Activated naive CD8-positive, alpha-beta T cell treated with anti-CD3 and anti-CD28 coated beads, Interleukin-2, amount 10 ng/mL, durations not matched to agents 7 days and 5 days (primary cell): Measurements from ENCODE around the gene ITIH4. TPM values are rescaled to one million over a fixed set of nuclear protein-coding genes. Genes with fewer than 3 reads are reported as not detected.

Source experiments
- ATAC-seq: fragments of 150-1000 bp; cut with Tn5 transposase; one replicate; pipeline ENCODE4 v1.10.0; 2021; ENCODE audit warnings: low read depth, moderate library complexity
- POLR2A ChIA-PET: fragments of 350-600 bp; sonication (Branson Sonifier 250); formaldehyde crosslinking; loops from one replicate; lab custom pipeline; 2021; ENCODE audit warnings: antibody characterized with exemption; lab: Charles Lee
- DNase-seq: peaks from one replicate; pipeline ENCODE4 v3.0.0; 2021
- H3K27ac Mint-ChIP-seq: one replicate; pipeline ENCODE4 v1.8.0; 2022; ENCODE audit warnings: mild to moderate bottlenecking, mixed read lengths
- H3K27me3 Mint-ChIP-seq: one replicate; pipeline ENCODE4 v1.8.0; 2022; ENCODE audit warnings: mild to moderate bottlenecking, moderate library complexity, mixed read lengths
- H3K36me3 Mint-ChIP-seq: one replicate; pipeline ENCODE4 v1.8.0; 2021; ENCODE audit warnings: mild to moderate bottlenecking, mixed read lengths
- H3K4me1 Mint-ChIP-seq: one replicate; pipeline ENCODE4 v1.8.0; 2021; ENCODE audit warnings: mixed read lengths
- H3K4me3 Mint-ChIP-seq: one replicate; pipeline ENCODE4 v1.8.0; 2022; ENCODE audit warnings: mild to moderate bottlenecking, moderate library complexity, mixed read lengths
- H3K9me3 Mint-ChIP-seq: one replicate; pipeline ENCODE4 v1.8.0; 2021; ENCODE audit warnings: mixed read lengths
- total RNA-seq, 2 experiments: library from RNA; stranded (reverse); gene quantifications; one replicate each; pipeline ENCODE4 v1.2.3, GENCODE V29; 2021

ITIH4 gene
- total RNA-seq, 2 experiments from 2014 or later, result 29.2 to 30.7 TPM

DNA sequence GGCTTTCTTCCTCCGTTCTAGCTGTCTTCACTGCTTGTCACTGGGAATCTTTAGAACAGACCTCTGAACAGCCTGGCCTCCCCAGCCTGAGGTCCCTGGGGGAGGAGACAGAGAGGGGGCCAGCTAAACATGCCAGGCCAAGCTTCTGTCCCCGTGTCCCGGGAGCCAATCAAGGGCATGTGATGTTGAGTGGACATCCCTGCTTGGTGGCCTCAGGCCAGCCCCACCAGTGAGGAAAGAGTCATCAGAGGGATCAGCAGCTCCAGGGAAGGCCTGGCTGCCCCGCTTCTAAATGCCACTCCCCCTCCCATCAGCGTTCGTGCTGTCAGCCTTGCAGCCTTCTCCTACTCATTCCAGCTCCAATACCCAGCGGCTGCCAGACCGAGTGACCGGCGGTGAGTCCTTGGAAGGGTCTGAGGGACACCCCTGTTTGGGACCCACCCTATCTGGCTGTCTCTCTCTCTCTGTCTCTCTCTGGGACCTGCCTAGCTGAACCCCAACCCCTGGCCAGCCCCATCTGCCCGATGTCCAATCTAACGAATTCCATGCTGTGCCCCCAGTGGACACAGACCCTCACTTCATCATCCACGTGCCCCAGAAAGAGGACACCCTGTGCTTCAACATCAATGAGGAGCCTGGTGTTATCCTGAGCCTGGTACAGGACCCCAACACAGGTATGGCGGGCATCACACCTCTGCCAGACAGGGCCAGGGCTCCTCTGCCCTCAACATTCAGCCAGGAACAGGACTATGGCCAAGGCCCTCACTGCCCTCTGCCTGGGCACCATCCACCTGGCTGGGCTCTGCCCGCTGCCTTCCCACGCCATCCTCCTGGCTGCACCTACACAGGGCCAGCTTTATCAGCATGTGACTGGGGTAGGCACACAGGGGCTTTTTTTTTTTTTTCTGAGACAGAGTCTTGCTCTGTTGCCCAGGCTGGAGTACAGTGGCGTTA, 42.5 kb downstream of the ITIH4 start:
- Mint-ChIP-seq H3K9me3 (no peaks in the 10 kb centered on the region), H3K4me3 (no peak overlapping the region), H3K4me1 (no peaks in the 10 kb centered on the region), H3K27ac (peak overlapping the region; percentile 38), H3K27me3 (peaks cover 2% of the 10 kb centered on the region), H3K36me3 (no peaks in the 10 kb centered on the region)
- no peak for DNase-seq
- no peak for ATAC-seq
- POLR2A ChIA-PET, result no interaction called here

DNA sequence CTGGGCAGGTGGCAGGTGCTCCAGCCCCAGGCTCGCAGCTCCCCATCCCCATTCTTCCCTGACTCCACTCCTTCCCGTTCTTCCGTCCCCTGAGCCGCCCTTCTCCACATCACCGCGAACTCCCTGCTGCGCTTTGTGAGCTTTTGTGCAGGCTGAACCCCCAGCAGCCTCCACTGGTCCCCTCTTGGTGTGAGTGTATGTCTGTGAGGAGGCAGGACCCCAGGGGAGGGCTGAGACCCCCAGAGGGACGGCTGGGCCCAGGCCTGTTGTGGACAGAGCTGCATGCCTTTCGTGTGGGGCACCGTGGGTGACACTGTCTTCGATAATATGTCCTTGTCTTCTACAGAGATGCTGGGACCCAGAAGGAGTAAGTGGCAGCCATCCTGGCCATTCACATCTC, 43.2 kb downstream of the ITIH4 start:
- no peak overlapping the region for H3K27ac Mint-ChIP-seq
- H3K36me3 Mint-ChIP-seq, result no peaks in the 10 kb centered on the region
- ATAC-seq (no peak), DNase-seq (no peak)
- H3K27me3 Mint-ChIP-seq, result peaks cover 2% of the 10 kb centered on the region
- POLR2A ChIA-PET, result no interaction called here
- no peak overlapping the region for H3K4me3 Mint-ChIP-seq
- H3K9me3 Mint-ChIP-seq, result no peaks in the 10 kb centered on the region
- no peaks in the 10 kb centered on the region for H3K4me1 Mint-ChIP-seq

DNA sequence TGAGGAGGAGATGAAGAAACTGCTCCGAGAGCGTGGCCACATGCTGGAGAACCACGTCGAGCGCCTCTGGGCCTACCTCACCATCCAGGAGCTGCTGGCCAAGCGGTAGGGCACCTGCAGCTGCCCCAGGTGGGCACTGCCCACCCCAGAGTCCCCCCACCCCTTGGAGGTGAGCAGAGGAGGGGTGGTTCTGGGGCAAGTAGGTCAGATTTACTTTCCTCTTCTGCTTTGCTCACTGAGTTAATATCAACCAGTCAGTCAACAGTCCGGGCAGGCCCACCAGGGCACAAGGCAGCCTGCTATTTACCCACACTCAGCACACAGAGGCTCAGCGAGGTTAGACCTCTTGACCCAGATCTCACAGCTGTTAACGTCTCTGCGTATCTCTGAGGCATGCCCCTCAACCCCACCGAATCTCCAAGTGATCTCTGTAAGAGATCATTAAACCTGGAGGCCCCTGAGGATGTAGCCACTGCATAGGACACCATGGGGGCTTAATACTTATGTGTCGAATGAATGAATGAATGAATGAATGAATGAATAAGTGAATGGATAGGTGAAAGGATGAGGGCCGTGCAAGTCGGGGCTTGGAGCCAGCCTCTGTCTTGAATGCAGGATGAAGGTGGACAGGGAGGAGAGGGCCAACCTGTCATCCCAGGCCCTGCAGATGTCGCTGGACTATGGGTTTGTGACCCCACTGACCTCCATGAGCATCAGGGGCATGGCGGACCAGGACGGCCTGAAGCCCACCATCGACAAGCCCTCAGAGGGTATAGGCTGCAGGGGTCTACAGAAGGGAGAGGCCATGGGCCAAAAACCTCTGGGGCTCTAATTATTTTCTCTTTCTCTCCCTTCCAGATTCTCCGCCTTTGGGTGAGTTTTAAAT, 43.9 kb downstream of the ITIH4 start:
- H3K9me3 Mint-ChIP-seq, result no peaks in the 10 kb centered on the region
- POLR2A ChIA-PET, result no interaction called here
- no peak for DNase-seq
- H3K4me1 Mint-ChIP-seq, result no peaks in the 10 kb centered on the region
- H3K27ac Mint-ChIP-seq, result no peak overlapping the region
- H3K36me3 Mint-ChIP-seq, result no peaks in the 10 kb centered on the region
- no peak for ATAC-seq
- H3K27me3 Mint-ChIP-seq, result peaks cover 5% of the 10 kb centered on the region
- no peak overlapping the region for H3K4me3 Mint-ChIP-seq

DNA sequence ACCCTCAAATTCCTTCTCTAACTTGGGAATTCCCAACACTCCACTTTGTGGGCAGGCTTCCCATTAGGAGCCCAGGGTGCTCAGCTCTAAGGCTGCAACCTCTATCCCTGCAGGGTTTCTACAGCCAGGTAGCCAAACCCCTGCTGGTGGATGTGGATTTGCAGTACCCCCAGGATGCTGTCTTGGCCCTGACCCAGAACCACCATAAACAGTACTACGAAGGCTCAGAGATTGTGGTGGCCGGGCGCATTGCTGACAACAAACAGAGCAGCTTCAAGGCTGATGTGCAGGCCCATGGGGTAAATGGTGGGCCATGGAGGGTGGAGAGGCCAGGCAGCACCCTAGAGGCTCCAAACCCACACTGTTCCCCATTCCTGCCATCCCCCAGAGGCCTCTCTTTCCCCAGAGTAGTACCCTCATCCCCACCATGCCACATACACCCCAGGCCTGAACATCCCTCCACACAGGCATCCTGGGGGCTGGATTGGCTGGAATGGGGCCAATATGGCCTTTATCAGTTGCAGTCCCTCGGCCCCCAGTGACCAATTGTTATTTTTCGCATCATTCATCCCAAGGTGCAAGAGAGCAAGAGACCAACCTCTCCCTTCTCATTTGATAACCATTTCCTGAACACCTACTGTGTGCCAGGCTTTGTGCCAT, 45.4 kb downstream of the ITIH4 start:
- Mint-ChIP-seq H3K4me3 (no peak overlapping the region), H3K4me1 (no peaks in the 10 kb centered on the region), H3K9me3 (no peaks in the 10 kb centered on the region), H3K36me3 (no peaks in the 10 kb centered on the region), H3K27me3 (peaks cover 10% of the 10 kb centered on the region), H3K27ac (no peak overlapping the region)
- peak; percentile 12 for DNase-seq
- ATAC-seq, result no peak
- POLR2A ChIA-PET, result no interaction called here

DNA sequence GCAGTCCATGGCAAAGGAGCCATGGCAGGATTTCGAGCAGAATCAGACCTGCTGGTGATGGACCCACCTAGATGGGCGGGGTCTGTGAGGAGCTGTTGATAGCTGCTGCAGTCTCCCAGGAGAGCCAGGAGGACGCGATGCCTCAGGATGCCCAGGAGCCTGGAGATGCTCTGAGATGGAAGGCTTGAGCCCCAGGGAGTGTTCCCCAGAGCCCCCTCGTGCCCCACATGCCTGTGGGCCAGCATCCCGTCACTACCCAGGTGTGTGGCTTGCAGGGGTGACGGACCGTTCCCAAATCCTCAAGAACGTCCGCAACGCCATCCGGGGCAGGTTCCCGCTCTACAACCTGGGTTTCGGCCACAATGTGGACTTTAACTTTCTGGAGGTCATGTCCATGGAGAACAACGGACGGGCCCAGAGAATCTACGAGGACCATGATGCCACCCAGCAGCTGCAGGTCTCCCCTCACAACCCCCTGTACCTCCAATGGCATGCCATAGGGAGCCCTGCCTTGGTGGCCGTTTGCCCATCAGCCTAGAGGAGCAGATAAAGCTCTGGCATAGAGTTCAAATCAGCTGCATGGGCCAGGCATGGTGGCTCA, 46.4 kb downstream of the ITIH4 start:
- no peaks in the 10 kb centered on the region for H3K4me1 Mint-ChIP-seq
- no peaks in the 10 kb centered on the region for H3K36me3 Mint-ChIP-seq
- POLR2A ChIA-PET, result no interaction called here
- no peak overlapping the region for H3K4me3 Mint-ChIP-seq
- DNase-seq (peak; percentile 18), ATAC-seq (no peak)
- no peaks in the 10 kb centered on the region for H3K9me3 Mint-ChIP-seq
- no peak overlapping the region for H3K27ac Mint-ChIP-seq
- peaks cover 12% of the 10 kb centered on the region for H3K27me3 Mint-ChIP-seq

DNA sequence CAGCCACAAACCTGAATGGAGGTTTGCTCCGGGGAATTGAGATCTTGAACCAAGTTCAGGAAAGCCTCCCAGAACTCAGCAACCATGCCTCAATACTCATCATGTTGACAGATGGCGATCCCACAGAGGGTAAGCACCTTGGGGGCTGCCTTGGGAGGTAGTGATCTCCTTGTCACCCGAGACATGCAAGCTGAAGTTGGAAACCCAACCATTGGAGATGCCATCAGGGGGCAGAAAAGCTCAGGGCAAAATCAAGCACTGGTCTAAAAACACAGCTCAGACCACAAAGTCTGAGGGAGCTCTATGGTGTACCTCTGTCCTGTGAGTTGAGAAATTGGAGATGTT, 47.3 kb downstream of the ITIH4 start:
- H3K4me3 Mint-ChIP-seq, result no peak overlapping the region
- no peak for ATAC-seq
- peaks cover 1% of the 10 kb centered on the region for H3K4me1 Mint-ChIP-seq
- no peaks in the 10 kb centered on the region for H3K36me3 Mint-ChIP-seq
- POLR2A ChIA-PET, result no interaction called here
- H3K9me3 Mint-ChIP-seq, result no peaks in the 10 kb centered on the region
- peak; percentile 21 for DNase-seq
- no peak overlapping the region for H3K27ac Mint-ChIP-seq
- H3K27me3 Mint-ChIP-seq, result peaks cover 13% of the 10 kb centered on the region

DNA sequence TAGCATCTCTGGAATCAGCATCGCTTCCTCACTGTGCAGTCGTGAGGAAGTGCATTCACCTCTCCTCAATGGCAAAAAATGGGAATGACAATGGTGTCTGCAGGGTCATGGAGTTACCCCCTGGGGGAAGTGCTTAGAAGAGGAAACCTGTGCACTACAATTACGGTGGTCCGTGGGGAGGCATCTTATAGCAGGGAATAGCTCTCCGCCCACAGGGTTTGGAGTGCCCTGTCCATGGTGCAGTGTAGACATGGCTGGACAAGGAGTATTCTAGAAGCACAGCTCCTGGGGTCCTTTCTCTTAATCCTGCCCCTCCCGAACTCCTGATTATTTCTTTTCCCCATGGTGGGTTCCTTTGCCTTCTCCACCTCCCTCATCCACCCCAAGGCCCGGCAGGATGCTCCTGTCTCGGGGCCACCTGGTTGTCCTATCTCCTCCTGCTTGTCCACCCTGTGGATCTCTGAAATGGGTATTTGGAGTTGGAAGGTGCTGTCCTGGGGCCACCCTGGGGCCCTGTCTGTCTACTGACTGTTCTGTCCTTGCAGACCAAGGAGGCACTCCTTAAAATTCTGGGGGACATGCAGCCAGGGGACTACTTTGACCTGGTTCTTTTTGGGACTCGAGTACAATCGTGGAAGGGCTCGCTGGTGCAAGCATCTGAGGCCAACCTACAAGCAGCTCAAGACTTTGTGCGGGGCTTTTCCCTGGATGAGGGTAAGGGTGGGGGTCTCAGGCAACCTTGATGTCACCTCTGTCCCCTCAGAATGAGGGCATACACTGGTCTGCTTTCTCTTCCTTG, 47.9 kb downstream of the ITIH4 start:
- Mint-ChIP-seq H3K36me3 (no peaks in the 10 kb centered on the region), H3K4me1 (peaks cover 3% of the 10 kb centered on the region), H3K27me3 (peaks cover 13% of the 10 kb centered on the region), H3K27ac (no peak overlapping the region), H3K4me3 (no peak overlapping the region), H3K9me3 (no peaks in the 10 kb centered on the region)
- no peak for ATAC-seq
- DNase-seq, result no peak
- POLR2A ChIA-PET, result interaction anchor here (0.6 kb wide), 1 partner anchor 91 kb away, joined by 5 read pairs; no protein-coding TSS in a partner anchor

DNA sequence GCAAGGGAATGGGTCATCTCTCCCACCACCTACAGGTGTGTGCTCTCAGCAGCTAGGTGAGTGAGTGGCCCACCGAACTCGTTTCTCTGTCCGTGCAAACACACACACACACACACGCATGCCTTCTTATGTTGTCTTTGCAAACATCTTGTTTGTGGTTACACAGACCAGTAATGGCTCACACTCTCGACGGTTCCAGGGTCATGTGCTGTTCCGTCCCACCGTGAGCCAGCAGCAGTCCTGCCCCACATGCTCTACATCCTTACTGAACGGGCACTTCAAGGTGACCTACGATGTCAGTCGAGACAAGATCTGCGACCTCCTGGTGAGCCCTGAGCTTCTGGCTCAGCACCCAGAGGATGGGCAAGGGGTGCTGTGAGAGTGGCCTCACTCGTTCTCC, 48.7 kb downstream of the ITIH4 start:
- POLR2A ChIA-PET, result no interaction called here
- Mint-ChIP-seq H3K27ac (no peak overlapping the region), H3K4me1 (peaks cover 3% of the 10 kb centered on the region), H3K27me3 (peaks cover 13% of the 10 kb centered on the region), H3K36me3 (no peaks in the 10 kb centered on the region), H3K4me3 (no peak overlapping the region), H3K9me3 (no peaks in the 10 kb centered on the region)
- DNase-seq (peak; percentile 18), ATAC-seq (no peak)

DNA sequence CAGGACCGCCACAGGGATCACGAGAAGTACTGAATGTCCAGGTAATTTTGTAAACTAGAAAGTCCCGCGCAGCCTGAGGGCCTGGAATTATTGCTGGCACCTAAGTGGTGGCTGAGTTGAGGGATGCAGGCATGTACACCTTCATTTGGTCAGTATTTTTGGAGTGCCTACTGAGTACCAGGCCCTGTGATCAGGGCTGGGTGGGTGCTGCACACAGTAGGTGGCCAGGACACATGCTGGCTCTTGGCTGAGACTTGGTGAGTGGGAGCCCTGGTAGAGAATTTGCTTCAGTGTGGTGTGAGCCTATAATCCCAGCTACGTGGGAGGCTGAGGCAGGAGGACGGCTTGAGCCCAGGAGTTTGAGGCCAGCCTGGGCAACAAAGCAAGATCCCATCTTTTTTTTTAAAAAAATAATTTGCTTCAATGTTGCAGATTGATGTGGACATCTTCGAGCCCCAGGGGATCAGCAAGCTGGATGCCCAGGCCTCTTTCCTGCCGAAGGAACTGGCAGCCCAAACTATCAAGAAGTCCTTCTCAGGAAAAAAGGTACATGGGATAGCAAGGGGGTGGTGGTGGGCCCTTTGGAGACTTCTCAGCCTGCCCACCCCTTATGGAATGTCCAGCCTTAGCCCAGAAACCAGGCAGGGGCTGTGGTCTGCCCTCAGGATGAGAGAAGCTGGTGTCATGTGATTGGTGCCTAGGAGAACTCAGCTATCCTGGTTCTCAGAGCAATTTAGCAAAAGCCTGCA, 50.5 kb downstream of the ITIH4 start:
- no peaks in the 10 kb centered on the region for H3K36me3 Mint-ChIP-seq
- DNase-seq, result peak; percentile 17
- no peak overlapping the region for H3K27ac Mint-ChIP-seq
- no peak for ATAC-seq
- no peaks in the 10 kb centered on the region for H3K9me3 Mint-ChIP-seq
- H3K4me3 Mint-ChIP-seq, result no peak overlapping the region
- POLR2A ChIA-PET, result interaction anchor here (1.0 kb wide), 1 partner anchor 9 kb away, joined by 4 read pairs; the partner anchor contains the start of gene NEK4
- H3K4me1 Mint-ChIP-seq, result peaks cover 3% of the 10 kb centered on the region
- H3K27me3 Mint-ChIP-seq, result peaks cover 11% of the 10 kb centered on the region

DNA sequence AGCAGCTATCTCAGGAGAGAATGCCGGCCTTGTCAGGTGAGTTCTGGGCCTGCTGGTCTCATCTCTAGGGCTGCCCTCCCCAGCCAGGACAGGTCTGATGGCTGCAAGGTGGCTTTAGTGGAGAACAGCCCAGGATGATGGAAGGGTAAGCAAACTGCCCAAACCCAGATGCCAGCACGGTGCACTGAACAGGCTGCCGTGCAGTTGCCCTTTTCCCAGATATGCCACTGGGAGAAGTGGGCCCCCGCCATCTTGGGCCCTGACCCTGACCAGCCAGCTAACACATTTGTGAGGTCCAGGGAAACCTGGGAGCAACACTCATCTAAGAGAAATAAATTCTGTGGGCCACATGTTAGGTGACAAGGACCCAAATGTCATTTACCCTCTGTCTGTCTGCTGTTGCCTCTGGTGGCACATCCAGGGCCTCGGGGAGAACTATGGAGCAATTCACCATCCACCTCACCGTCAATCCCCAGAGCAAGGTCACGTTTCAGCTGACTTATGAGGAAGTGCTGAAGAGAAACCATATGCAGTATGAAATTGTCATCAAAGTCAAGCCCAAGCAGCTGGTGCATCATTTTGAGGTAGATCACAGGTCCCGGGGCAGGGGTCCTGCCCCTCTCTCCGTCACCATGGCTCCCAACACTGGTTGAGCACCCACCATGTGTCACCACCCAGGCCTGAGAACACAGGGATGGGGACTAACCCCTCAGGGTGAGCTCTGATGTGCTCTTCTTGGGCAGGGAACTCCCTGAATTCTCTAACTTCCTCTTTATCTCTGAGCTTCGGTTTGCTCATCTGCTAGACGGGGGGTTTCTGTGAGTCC, 51.2 kb downstream of the ITIH4 start:
- H3K27ac Mint-ChIP-seq, result no peak overlapping the region
- no peaks in the 10 kb centered on the region for H3K9me3 Mint-ChIP-seq

More for the DNA sequence above, 51.2 kb downstream of the ITIH4 start:
- Mint-ChIP-seq H3K4me3 (no peak overlapping the region), H3K36me3 (no peaks in the 10 kb centered on the region), H3K27me3 (peaks cover 13% of the 10 kb centered on the region), H3K4me1 (peaks cover 6% of the 10 kb centered on the region)
- ATAC-seq, result no peak
- DNase-seq, result peak; percentile 11
- POLR2A ChIA-PET, result interaction anchor here (1.0 kb wide), 1 partner anchor 8 kb away, joined by 4 read pairs; the partner anchor contains the start of gene NEK4
